ENCODE results near the gene NOXO1. TPM values are rescaled to one million over a fixed set of nuclear protein-coding genes. Genes with fewer than 3 reads are reported as not detected.
A peak's percentile ranks its signal among the peaks of the same experiment; 100 is the strongest.

NOXO1 gene
- polyA plus RNA-seq, 3 donors, result 0.09 TPM; not detected in 2

GRCh38 chr16:1945559-1946391, 35.5 kb downstream of the NOXO1 start:
- peaks cover 5 to 7% of the 10 kb centered on the region in 2 donors for H3K36me3 ChIP-seq (replicated peaks in 1 of 2; ENCODE audit: control insufficient read depth in 1 of 2, insufficient read depth in 2 of 2, low read length in 2 of 2)
- no peak for DNase-seq
- H4K20me1 ChIP-seq (ENCODE audit: insufficient read depth, low read length), result peaks cover 20% of the 10 kb centered on the region
- no peak overlapping the region for H3K4me3 ChIP-seq (replicated peaks in 1 of 3; ENCODE audit: low read depth in 2 of 3, low read length in 3 of 3)
- peaks cover 6 to 9% of the 10 kb centered on the region in 2 donors for H3K36me3 Mint-ChIP-seq
- no peak overlapping the region for H3K27ac Mint-ChIP-seq
- no peak overlapping the region for H3K27ac ChIP-seq (ENCODE audit: low read depth in 1 of 2, low read length in 2 of 2)
- H3K27me3 ChIP-seq (ENCODE audit: control insufficient read depth in 2 of 2, insufficient read depth in 2 of 2, low read length in 2 of 2), result no peaks in the 10 kb centered on the region
- WGBS (ENCODE audit: insufficient coverage), result 82% methylated on average over 9 of the region's 19 CpGs
- H2AFZ ChIP-seq (ENCODE audit: insufficient read depth, low read depth, low read length, poor library complexity, severe bottlenecking), result no peak overlapping the region
- intact Hi-C loops (cut with micrococcal nuclease), result loop anchor here in 1 of 2 donors (10.0 kb wide), 1 partner anchor 209 kb away; the partner anchor contains the start of gene TRAF7
- no peaks in the 10 kb centered on the region for H3K9me3 Mint-ChIP-seq
- peaks cover 1 to 2% (median 2%) of the 10 kb centered on the region in 3 donors for H3K27me3 Mint-ChIP-seq (ENCODE audit: low read depth in 3 of 3)
- H3K4me1 Mint-ChIP-seq, result peaks cover 26% of the 10 kb centered on the region
- no peak overlapping the region for H3K9ac ChIP-seq (ENCODE audit: insufficient read depth, low read length, poor library complexity, severe bottlenecking)
- H3K9me3 ChIP-seq (replicated peaks in 1 of 2; ENCODE audit: control insufficient read depth in 1 of 2, insufficient read depth in 1 of 2, low read length in 2 of 2), result no peaks in the 10 kb centered on the region
- H3K4me3 Mint-ChIP-seq, result no peak overlapping the region
- H3K79me2 ChIP-seq (ENCODE audit: insufficient read depth, low read length), result peaks cover 23% of the 10 kb centered on the region
- peaks cover 26 to 33% of the 10 kb centered on the region in 2 donors for H3K4me1 ChIP-seq (ENCODE audit: control insufficient read depth in 1 of 2, insufficient read depth in 2 of 2, low read length in 2 of 2)
- TF ChIP-seq, protein P1, sequence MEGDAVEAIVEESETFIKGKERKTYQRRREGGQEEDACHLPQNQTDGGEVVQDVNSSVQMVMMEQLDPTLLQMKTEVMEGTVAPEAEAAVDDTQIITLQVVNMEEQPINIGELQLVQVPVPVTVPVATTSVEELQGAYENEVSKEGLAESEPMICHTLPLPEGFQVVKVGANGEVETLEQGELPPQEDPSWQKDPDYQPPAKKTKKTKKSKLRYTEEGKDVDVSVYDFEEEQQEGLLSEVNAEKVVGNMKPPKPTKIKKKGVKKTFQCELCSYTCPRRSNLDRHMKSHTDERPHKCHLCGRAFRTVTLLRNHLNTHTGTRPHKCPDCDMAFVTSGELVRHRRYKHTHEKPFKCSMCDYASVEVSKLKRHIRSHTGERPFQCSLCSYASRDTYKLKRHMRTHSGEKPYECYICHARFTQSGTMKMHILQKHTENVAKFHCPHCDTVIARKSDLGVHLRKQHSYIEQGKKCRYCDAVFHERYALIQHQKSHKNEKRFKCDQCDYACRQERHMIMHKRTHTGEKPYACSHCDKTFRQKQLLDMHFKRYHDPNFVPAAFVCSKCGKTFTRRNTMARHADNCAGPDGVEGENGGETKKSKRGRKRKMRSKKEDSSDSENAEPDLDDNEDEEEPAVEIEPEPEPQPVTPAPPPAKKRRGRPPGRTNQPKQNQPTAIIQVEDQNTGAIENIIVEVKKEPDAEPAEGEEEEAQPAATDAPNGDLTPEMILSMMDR (IDR thresholded peaks at IDR 0.05), result no peak
- no peak overlapping the region for H3K4me2 ChIP-seq (replicated peaks; ENCODE audit: extremely low read depth, low read length, poor library complexity, severe bottlenecking)

GRCh38 chr16:1944612-1945199, 36.6 kb downstream of the NOXO1 start:
- H4K20me1 ChIP-seq (ENCODE audit: insufficient read depth, low read length), result peaks cover 25% of the 10 kb centered on the region
- DNase-seq, result no peak
- TF ChIP-seq, protein P1 (IDR thresholded peaks at IDR 0.05), result no peak
- H3K36me3 Mint-ChIP-seq, result peaks cover 13 to 20% of the 10 kb centered on the region in 2 donors
- H3K4me1 ChIP-seq (ENCODE audit: control insufficient read depth in 1 of 2, insufficient read depth in 2 of 2, low read length in 2 of 2), result peaks cover 36 to 44% of the 10 kb centered on the region in 2 donors
- H3K4me2 ChIP-seq (replicated peaks; ENCODE audit: extremely low read depth, low read length, poor library complexity, severe bottlenecking), result no peak overlapping the region
- no peaks in the 10 kb centered on the region for H3K9me3 Mint-ChIP-seq
- no peak overlapping the region for H3K27ac ChIP-seq (ENCODE audit: low read depth in 1 of 2, low read length in 2 of 2)
- peaks cover 35% of the 10 kb centered on the region for H3K4me1 Mint-ChIP-seq
- no peak overlapping the region for H3K27ac Mint-ChIP-seq
- no peaks in the 10 kb centered on the region for H3K9me3 ChIP-seq (replicated peaks in 1 of 2; ENCODE audit: control insufficient read depth in 1 of 2, insufficient read depth in 1 of 2, low read length in 2 of 2)
- intact Hi-C loops (cut with micrococcal nuclease), result loop anchor here in 1 of 2 donors (10.0 kb wide), 1 partner anchor 210 kb away; the partner anchor contains the start of gene TRAF7
- peaks cover 34% of the 10 kb centered on the region for H3K79me2 ChIP-seq (ENCODE audit: insufficient read depth, low read length)
- H3K9ac ChIP-seq (ENCODE audit: insufficient read depth, low read length, poor library complexity, severe bottlenecking), result no peak overlapping the region
- H2AFZ ChIP-seq (ENCODE audit: insufficient read depth, low read depth, low read length, poor library complexity, severe bottlenecking), result no peak overlapping the region
- H3K27me3 ChIP-seq (ENCODE audit: control insufficient read depth in 2 of 2, insufficient read depth in 2 of 2, low read length in 2 of 2), result no peaks in the 10 kb centered on the region
- H3K4me3 Mint-ChIP-seq, result peak overlapping the region in 1 of 2 donors; percentile 34
- H3K27me3 Mint-ChIP-seq (ENCODE audit: low read depth in 3 of 3), result peaks cover 1 to 3% (median 2%) of the 10 kb centered on the region in 3 donors
- 88% methylated on average over 12 of the region's 21 CpGs for WGBS (ENCODE audit: insufficient coverage)
- H3K4me3 ChIP-seq (replicated peaks in 1 of 3; ENCODE audit: low read depth in 2 of 3, low read length in 3 of 3), result no peak overlapping the region
- peaks cover 15 to 18% of the 10 kb centered on the region in 2 donors for H3K36me3 ChIP-seq (replicated peaks in 1 of 2; ENCODE audit: control insufficient read depth in 1 of 2, insufficient read depth in 2 of 2, low read length in 2 of 2)
